GM18499 (cell line): Measurements from ENCODE around the gene HIVEP3.
"Not testable (repeated sequence)": the region's sequence is repeated elsewhere in the genome, so short reads cannot be mapped to it uniquely, and the experiment has no call there.

ENCODE experiments used
- ATAC-seq: cut with Tn5 transposase; IDR thresholded peaks from one replicate; pipeline ENCODE4 v1.9.1; 2021; ENCODE audit warnings: moderate number of reproducible peaks; ENCODE audit not compliant: insufficient read depth, unreplicated experiment

Gene HIVEP3

DNA sequence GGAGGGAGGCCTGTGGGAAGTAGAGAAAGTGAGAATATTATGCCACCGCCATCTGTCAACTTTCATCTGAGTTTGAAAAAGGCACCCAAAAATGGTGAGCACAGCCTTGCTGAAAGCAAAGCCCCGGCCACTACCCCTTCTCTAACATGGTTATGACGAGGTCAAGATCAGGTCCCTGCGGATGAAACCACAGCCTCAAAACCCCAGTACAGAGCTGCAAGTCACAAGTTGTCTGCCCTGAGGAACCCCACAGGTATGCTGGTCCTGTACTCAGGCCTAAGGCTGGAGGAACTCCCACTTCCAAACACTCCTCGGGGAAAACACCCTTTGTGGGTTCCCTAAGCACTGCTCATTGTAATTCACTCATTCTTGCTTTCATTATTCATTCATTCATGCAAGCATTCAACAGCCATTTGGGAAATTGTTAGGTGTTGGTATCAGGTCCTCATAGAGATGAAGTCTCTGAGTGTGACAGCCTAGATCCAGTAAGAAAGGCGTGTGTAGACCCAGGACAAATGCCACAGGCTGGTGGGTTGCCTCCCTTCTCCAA lies 217.7 kb downstream of the HIVEP3 start:
- ATAC-seq: no peak

DNA sequence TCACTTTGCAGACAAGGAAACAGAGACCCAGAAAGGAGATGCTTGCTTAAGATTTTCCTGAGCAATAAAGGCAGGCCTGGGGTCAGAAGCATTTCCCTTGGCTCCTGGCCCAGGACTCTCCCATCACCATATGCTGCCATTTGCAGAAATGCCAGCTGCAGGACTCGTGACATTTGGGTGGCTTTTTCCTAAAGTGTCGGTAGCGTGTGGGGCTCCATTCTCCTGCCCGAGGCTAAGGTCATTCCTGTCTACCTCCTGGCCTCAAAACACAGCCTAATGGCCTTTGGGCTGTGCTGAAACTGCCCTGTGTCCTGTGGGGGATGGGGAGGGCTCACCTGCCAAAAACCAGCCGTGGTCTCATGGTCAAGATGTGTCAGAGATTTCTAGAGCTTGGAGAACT lies 218.1 kb downstream of the HIVEP3 start:
- ATAC-seq: no peak

DNA sequence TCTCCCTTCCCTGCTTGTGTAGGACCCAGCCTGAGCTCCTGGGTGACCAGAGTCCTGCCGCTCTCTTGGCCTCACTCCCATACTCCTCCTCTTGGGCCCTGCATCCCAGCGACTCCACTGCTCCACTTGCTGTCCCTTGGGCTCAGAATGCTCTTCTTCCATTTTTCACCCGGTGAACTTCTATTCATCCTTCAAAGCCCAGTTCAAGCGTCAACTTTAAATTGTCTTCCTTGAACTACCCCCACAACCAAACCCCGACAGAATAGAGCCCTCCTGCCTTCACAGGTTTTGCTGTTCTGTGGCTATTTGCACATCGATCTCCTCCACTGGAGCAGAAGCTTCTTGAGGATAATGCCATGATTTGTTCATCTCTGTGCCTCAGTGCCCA lies 218.9 kb downstream of the HIVEP3 start:
- ATAC-seq: no peak

DNA sequence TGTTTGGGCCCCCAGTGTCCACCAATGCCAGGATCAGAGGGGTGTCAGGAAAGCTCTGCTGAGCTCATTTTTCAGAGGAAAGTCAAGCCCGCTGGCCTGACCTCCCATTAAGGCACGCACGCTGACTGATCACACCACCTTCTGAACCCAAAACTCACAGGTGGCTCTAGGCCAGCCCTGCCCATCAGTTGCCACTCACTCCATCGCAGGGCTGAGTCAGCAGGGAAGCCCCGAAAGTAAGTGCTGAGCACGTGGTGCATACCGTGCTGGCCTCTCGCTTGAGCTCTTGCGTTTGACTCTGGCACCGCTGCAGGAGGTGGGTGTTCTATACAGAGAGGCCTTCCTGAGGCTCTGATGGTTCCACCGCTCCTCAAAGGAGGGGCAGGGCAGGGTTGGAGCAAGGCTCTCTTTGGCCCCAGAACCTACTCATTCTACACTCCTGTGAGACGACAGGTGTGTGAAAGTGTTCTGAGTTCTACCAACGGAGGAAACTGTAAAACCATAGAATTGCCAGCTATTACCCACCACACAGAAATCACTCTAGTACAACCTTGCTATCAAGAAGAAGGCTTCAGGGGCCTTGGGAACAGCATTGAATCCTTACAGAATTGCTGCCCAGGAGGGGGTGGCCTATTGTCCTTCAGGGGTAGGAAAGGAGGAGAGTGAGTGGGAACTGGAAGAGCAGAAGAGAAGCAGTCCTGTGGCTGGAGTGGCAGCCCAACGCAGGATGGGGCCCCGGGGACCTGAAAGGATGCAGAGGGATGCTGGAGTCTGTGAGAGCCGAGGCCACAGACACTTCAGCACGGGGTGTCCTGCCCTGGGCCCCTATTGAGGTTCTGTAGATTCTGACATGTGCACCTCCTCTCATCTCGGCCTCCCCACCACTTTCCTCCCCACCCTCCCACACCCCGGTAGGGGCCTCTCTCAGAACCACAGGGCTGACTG lies 219.5 kb downstream of the HIVEP3 start:
- ATAC-seq: no peak

DNA sequence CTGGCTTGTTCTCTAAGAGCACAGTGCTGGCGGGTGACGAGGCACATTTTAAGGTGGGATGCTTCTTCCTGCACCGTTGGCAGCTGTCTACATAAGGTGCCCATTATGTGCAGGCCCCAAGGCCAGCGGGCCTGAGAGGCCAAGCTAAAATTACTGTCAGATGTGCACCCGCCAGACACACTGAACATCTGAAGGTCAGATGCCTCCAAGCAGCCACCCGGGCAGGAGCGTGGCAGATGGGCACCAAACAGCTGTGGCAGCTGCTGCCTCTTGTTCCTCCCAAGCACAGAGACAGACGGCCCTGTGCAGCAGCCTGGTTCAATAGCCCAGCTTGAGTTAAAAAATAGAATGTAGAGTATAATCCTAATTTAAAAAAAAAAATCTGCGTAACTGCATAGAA lies 222.3 kb downstream of the HIVEP3 start:
- no peak for ATAC-seq

DNA sequence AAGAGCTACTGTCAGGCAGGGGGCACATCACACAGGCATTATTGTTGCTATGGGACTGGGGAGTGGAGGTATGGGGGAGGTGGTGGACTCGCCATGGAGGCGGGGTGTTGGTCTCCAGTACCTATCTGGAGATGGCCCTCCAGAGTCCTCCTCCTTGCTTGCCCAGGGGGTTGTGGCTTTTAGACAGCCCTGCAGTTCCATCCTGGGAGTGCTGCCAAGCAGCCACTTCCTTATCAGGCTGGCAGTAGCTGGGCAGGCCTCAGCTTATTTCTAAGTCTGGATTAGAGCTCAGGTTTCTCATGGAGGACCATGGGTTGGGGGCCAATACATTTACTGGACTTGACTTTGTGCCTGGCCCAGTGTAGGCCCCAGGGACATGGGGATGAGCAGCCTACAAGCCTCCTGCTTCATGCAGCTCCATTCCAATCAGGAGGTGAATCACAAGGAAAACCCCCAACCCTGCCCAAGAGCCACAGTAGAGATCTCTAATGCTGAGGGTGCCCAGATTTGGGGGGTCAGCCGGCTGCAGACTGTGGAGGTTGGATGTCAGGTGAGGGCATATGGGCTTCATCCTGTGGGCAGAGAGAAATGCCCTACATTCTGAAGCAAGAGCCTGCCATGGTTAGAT lies 223.5 kb downstream of the HIVEP3 start:
- no peak for ATAC-seq

DNA sequence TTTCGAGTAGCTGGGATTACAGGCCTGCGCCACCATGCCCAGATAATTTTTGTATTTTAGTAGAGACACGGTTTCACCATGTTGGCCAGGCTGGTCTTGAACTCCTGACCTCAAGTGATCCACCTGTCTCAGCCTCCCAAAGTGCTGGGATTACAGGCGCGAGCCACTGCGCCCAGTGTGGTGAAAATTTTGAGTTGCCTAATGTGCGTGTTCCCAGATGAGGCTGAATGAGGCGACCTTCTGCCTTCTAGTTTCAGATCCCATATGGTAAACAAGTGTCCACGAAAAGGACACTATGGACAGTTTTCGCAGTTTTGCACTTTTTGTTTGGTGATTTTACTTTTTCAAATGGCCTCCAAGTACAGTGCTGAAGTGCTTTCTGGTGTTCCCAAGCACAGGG lies 226.8 kb downstream of the HIVEP3 start:
- not testable (repeated sequence) for ATAC-seq

DNA sequence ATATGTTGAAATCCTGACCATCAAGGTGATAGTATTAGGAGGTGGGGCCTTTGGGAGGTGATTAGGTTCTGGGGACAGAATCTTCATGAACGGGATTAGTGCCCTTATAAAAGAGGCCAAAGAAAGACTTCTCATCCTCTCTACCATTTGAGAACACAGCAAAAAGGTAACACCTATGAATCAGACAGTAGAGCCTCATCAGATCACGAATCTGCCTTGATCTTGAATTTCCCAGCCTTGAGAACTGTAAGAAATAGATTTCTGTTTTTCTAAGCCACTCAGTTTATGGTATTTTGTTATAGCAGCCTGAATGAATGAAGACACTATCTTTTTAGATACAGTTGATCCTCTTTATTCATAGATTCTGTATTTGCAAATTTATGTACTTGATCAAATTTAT lies 227.3 kb downstream of the HIVEP3 start:
- ATAC-seq: no peak

DNA sequence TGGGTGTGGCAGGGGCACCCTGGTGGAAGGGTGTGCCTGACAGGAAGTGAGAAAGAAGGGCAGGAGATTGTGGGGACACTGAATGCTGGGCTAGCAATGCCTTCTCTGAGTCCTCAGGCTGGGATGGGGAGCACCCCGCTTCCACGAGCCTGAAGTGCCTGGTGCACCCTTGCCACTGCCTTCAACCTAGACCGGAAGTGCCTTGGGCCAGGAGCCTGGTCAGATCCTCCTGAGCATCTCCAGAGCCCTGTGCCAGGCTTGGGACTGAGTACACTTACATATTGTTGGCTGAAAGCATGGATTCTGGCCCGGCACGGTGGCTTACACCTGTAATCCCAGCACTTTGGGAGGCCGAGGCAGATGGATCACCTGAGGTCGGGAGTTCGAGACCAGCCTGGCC lies 228.4 kb downstream of the HIVEP3 start:
- no peak for ATAC-seq

DNA sequence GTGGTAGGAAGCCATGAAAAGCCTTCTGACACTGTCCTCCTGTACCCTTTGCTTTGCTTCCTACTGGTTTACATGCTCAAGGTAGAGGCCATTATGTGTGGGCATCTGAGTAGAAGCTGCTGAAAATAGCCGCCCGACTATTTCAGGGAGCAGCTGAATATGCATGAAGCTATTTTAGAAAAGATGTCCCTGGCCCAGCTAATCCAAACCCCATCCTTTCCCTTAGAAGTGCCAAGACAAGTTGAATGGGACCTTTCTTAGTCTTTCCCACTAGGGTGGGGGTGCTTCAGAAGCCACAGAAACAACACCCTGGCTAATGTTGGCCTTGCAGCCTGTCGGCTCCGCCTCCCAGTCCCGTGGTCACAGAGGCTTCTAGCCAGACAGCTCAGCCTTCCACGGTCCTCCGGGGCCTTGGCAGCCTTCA lies 229.2 kb downstream of the HIVEP3 start:
- no peak for ATAC-seq

DNA sequence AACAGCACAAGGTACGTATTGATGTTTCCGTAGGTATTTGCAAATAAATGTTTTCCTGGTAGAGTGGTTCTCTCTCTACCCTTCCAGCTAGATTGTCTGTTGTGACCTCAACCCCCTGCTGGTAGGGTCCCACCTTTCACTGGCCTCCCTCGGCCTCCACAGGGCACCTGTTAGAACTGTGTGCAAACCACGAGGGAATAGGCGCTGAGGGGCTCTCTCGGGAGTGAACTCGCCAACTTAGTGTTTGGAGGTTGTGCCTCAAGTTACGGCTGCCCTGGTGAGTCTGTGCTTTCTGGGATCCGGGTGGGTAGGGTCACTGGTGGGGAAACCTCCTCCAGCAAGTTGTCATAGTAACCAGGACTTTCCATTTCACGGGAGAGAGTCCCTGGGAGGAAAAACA lies 229.6 kb downstream of the HIVEP3 start:
- no peak for ATAC-seq

DNA sequence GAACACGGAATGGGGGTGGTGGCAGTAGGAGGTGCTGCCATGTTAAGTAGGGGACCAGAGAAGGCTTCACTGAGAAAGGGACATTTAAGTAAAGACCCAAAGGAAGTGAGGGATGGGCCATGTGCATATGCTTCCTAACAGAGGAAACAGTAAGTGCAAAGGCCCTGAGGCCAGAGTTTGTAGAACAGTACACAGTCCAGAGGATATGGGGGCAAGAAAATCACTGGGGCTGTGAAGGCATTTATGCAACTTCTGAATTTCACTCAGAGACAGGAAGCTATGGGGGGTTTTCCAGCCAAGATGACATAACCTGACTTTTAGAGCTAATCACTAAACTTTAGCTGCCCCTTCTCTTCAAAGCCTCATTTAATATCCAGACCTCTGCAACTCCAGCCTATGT lies 231.7 kb downstream of the HIVEP3 start:
- ATAC-seq: no peak

DNA sequence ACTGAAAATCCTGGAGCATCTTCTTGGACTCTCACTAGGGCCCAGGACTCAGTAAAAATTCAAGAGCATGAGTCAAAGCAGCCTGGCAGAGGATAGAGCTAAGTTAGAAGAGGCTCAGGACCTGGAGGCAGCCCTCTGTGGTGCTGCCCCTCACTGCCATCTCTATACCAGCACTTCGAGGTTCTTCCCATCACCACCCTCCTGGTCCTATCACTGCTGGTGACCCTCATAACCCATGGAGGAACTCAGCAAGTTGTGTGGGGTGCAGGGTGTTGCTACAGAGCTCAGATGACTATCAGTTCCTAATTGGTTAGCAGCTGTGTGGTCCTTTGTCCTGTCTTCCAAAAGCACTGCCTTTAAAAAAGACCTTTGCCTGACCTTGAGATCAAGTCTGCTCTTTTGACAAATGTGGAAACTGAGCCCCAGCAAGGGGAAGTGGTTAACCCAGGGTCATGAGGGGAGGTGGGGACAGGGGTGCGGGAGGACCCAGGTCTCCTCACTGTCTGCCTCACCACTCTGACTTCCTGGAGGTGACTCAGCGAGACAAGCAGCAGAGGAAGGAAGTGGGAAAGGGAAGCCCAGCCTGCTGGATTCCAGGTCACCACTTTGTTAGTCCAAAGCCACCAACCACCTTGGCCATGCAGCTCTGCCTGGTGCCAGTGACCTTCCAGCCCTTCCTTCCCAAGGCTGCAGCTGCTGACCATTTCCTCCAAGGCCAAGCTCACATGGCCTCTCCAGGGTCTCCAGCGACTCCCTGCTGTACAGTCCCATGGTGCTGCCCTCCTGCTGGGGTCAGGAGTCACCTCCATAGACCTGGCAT lies 234.8 kb downstream of the HIVEP3 start:
- ATAC-seq: no peak

DNA sequence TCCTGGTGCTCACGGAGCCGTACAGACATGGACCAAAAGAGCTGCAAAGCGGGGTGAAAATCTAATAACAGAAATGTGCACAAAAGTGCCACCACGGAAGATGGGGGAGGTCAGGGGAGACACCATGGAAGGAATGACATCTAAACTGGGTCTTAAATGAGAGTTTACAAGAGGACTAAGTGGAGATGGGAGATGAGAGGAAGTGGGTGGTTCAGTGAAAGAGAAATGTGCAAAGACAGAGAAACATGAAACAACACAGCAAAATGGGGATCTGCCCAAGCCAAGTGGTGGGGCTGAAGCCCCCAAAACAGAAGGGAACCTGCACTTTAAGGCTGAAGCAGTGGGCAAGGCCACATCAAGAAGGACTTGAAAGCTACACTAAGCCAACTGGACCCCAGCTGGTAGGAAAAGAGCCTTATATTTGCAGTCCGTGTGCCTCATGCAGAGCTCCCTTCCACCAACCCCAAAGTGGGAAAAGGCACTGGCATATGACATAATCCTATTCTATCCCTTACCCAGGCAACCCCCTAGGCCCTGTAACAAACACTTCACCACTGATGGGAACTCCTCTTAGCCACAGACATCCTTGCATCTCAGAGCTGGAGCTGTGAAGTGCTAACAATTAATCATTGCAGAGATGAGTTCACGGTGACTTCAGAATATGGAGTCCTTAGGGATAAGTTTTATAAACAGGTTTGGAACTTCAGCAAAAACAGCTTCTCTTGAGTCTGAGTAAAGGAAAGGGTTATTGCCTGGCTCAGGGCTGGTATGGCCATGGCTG lies 235.7 kb downstream of the HIVEP3 start:
- no peak for ATAC-seq

DNA sequence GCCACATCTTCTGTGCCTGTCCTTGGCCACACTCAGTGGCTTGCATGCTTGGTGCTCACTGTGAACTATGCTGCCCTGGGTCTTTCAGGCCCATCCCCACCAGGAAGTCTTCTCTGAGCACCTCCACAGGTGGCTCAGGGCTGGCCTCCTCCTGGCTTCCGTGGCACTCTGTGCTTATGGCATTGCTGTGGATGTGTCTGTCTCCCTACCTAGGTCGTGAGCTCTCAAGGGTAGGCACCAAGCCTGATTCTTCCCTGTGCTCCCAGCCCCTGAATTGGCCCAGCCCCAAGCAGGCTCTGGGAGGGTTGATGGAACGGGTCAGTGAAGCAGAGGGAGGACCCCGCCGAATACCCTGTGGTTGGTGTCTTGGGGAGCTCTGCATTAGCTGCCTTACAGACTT lies 236.6 kb downstream of the HIVEP3 start:
- no peak for ATAC-seq

DNA sequence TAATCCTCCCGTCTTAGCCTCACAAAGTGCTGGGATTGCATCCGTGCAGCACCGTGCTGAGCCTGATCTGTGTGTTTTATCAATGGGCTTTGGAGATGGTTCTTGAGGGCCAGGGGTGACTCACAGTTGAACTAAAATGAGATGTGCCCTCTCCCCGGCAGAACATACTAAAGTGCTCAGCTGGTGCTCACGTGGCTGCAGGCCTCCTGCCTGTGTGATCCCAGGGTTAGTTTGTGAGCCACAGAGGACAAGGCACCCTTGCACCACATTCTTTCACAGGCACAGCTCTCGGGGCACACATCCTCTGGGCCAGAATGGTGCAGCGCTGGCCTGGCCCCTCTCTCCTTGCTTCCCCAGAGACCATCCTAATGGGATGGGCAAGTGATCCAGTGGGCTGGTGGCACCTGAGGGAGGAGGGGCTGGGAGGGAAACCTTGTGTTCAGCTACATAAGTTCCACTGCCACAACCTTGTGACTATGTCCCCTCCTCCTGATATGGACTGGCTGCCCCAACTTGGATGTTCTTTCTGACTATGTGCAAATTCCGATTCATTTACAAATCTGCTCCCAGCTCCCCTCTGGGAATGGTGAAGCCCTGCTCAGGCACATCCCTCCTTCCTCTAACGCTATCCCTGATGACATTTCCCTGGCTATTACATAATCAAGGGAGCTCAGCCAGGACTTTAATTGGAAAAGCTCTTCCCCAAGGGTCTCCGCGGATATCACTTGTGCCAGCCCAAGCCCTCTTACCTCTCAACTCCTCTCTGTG lies 237.2 kb downstream of the HIVEP3 start:
- ATAC-seq: no peak

DNA sequence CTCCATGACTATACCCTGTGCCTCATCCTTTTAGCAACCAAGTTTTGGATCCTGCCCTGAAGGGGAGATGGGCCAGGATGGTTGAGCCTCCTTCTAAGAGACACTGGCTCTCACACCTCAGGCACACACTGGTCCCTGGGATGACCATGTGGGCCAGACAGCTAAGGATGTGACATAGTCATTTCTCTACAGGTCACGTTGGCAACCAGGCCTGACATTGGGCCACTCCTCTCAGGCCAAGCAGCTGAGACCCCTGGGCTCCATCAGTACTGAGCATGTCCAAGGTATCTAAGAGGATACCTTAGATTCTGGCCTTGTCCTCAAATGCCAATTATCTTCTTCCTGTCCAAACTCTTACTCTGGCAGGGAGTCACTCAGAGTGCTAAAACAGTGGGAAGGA lies 238.7 kb downstream of the HIVEP3 start:
- ATAC-seq: no peak

DNA sequence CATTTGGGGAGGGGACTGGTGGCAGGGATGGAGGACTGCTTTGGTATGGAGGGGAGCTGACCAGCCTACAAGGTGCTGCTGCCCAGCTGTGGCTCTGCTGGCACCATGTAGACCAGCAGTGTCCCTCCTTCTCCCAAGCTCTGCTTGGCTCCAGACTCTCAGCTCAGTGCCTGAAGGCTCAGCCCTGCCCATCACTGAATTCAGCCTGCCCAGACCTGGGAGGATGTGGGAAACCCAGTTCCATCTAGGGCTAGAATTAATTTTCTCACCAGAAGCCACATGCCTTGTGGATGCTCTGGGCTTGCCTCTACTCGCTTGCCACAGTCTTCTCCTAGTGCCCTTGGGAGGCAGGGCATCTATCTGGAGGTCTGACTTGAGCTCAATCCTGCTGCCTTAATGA lies 239.2 kb downstream of the HIVEP3 start:
- no peak for ATAC-seq
